Stimulated activated CD4-positive, alpha-beta T cell treated with anti-CD3 and anti-CD28 coated beads, Interleukin-1b, Interleukin-23, amount 100 ng/mL, for 4 hours (primary cell): ENCODE results near the gene SP140L.
"Not testable (repeated sequence)": the region's sequence is repeated elsewhere in the genome, so short reads cannot be mapped to it uniquely, and the experiment has no call there.

Source experiments
- DNase-seq, 2 donors: peaks; one replicate each; pipeline ENCODE4 v3.0.0-alpha.2; 2020; ENCODE audit warnings: low read depth in 2 of 2

Gene SP140L

GRCh38 chr2:230326453-230327417 is at the start of gene SP140L:
TSS of gene SP140L (plus strand) at chr2:230327193. CDS start at chr2:230327270, 77 bp downstream.
- peak; percentile 63 to 68 for DNase-seq

- DNase-seq: no peak
These were observed 44.1 kb upstream of the SP140L start for GRCh38 chr2:230282936-230283335.

GRCh38 chr2:230286048-230286447 is 40.9 kb upstream of the SP140L start:
- DNase-seq: no peak

GRCh38 chr2:230289311-230289710 is 37.7 kb upstream of the SP140L start:
- DNase-seq: not testable (repeated sequence)

- no peak for DNase-seq
These were observed 31.8 kb upstream of the SP140L start for GRCh38 chr2:230295192-230295591.

- DNase-seq: no peak
These were observed 30.1 kb upstream of the SP140L start for GRCh38 chr2:230296917-230297316.

- DNase-seq: no peak
These were observed 27.4 kb upstream of the SP140L start for GRCh38 chr2:230299618-230300017.

GRCh38 chr2:230305416-230306275 is 21.3 kb upstream of the SP140L start:
- no peak for DNase-seq

- no peak for DNase-seq
These were observed 20.5 kb upstream of the SP140L start for GRCh38 chr2:230306474-230306873.

- no peak for DNase-seq
These were observed 19.5 kb upstream of the SP140L start for GRCh38 chr2:230307485-230307884.

- DNase-seq: no peak
These were observed 18.5 kb upstream of the SP140L start for GRCh38 chr2:230308402-230309000.

GRCh38 chr2:230310792-230311191 is 16.2 kb upstream of the SP140L start:
- not testable (repeated sequence) for DNase-seq

- DNase-seq: not testable (repeated sequence)
These were observed 15.4 kb upstream of the SP140L start for GRCh38 chr2:230311634-230312033.

GRCh38 chr2:230312638-230313037 is 14.4 kb upstream of the SP140L start:
- DNase-seq: no peak

- no peak for DNase-seq
These were observed 9.6 kb upstream of the SP140L start for GRCh38 chr2:230317366-230317765.

- no peak for DNase-seq
These were observed 8.5 kb upstream of the SP140L start for GRCh38 chr2:230318190-230319121.

GRCh38 chr2:230319211-230319862 is 7.7 kb upstream of the SP140L start:
- DNase-seq: peak in 1 of 2 donors; percentile 45

GRCh38 chr2:230321031-230321430 is 6.0 kb upstream of the SP140L start:
- no peak for DNase-seq

- DNase-seq: no peak
These were observed 4.2 kb upstream of the SP140L start for GRCh38 chr2:230322561-230323384.
